ELR (cell line): ENCODE data around the gene CFAP61.
"Not testable (repeated sequence)": the region's sequence is repeated elsewhere in the genome, so short reads cannot be mapped to it uniquely, and the experiment has no call there.

Source experiments
- DNase-seq: peaks from one replicate; pipeline ENCODE4 v3.0.0-alpha.2; 2015; ENCODE audit warnings: low read depth

CFAP61 gene

GRCh38 chr20:20052074-20052970, at the start of gene CFAP61, which contains the start of gene CRNKL1:
Gene CFAP61 (plus strand): TSS chr20:20052532. CDS start chr20:20056654, 4,122 bp downstream.
Gene CRNKL1 (minus strand): TSS chr20:20052466. CDS start chr20:20052342, 124 bp downstream.
- peak; percentile 98 for DNase-seq

GRCh38 chr20:20003031-20003954, 49.0 kb upstream of the CFAP61 start:
- DNase-seq: no peak

GRCh38 chr20:20003955-20004322, 48.4 kb upstream of the CFAP61 start:
- not testable (repeated sequence) for DNase-seq

- DNase-seq: no peak
Measured at GRCh38 chr20:20005342-20005741, 47.0 kb upstream of the CFAP61 start.

- DNase-seq: no peak
Measured at GRCh38 chr20:20009784-20010253, 42.5 kb upstream of the CFAP61 start.

GRCh38 chr20:20010639-20011500, 41.5 kb upstream of the CFAP61 start:
- DNase-seq: peak; percentile 44

GRCh38 chr20:20012541-20012940, 39.8 kb upstream of the CFAP61 start:
- no peak for DNase-seq

- DNase-seq: no peak
Measured at GRCh38 chr20:20014659-20015058, 37.7 kb upstream of the CFAP61 start.

- DNase-seq: peak; percentile 93
Measured at GRCh38 chr20:20017001-20017843, 35.1 kb upstream of the CFAP61 start, which contains the start of gene NAA20. Gene NAA20 (plus strand): TSS chr20:20017362. CDS start chr20:20017397, 35 bp downstream.

GRCh38 chr20:20017844-20018185, 34.5 kb upstream of the CFAP61 start:
- peak; percentile 30 for DNase-seq

GRCh38 chr20:20018366-20018765, 34.0 kb upstream of the CFAP61 start:
- no peak for DNase-seq

GRCh38 chr20:20019123-20019522, 33.2 kb upstream of the CFAP61 start:
- no peak for DNase-seq

- no peak for DNase-seq
Measured at GRCh38 chr20:20020908-20021307, 31.4 kb upstream of the CFAP61 start.

- DNase-seq: no peak
Measured at GRCh38 chr20:20021835-20022234, 30.5 kb upstream of the CFAP61 start.

GRCh38 chr20:20022498-20022897, 29.8 kb upstream of the CFAP61 start:
- no peak for DNase-seq

- no peak for DNase-seq
Measured at GRCh38 chr20:20023395-20023794, 28.9 kb upstream of the CFAP61 start.

GRCh38 chr20:20024942-20025341, 27.4 kb upstream of the CFAP61 start:
- no peak for DNase-seq

GRCh38 chr20:20027284-20027683, 25.0 kb upstream of the CFAP61 start:
- DNase-seq: no peak

GRCh38 chr20:20031790-20032189, 20.5 kb upstream of the CFAP61 start:
- DNase-seq: no peak

- peak; percentile 28 for DNase-seq
Measured at GRCh38 chr20:20034486-20034885, 17.8 kb upstream of the CFAP61 start.

GRCh38 chr20:20036756-20037155, 15.6 kb upstream of the CFAP61 start:
- no peak for DNase-seq
